GM12873 (cell line): Measurements from ENCODE around the gene SLC28A2.

Source experiments
- CTCF ChIP-seq: IDR thresholded peaks from 2 replicates; pipeline ENCODE4 v1.5.1; 2012; ENCODE audit warnings: low read depth, mild to moderate bottlenecking, moderate library complexity, low read length, control low read depth; ENCODE audit not compliant: insufficient read depth; ENCODE audit errors: missing control alignments

SLC28A2 gene

DNA sequence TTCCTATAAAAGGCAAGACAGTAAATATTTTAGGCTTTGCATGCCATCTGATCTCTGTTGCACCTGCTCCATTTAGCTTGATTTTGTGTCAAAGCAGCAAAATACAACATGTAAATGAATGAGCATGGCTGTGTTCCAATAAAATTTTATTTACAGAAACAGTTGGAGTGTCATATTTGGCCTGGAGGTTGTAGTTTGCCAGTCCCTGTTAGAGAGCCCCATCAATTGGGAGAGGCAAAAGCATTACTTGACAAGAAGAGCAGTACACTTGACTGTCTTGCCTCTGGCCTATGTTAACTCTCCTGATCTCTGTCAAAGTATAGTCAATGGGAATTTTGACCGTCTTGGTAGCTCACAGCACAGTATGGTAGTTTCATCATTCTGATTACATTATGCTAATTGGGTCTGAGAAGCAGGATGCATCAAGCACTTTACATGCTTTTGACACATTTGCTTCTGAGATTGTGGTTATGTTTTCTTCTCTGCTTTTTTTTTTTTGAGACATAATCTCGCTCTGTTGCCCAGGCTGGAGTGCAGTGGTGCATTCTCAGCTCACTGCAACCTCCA lies 35.4 kb downstream of the SLC28A2 start:
- TF ChIP-seq CTCF = no peak

- no peak for TF ChIP-seq CTCF
These were observed 36.9 kb downstream of the SLC28A2 start for GRCh38 chr15:45288947-45289346.

- TF ChIP-seq CTCF = no peak
These were observed 40.0 kb downstream of the SLC28A2 start for GRCh38 chr15:45291822-45292582.

- TF ChIP-seq CTCF = no peak
These were observed 52.7 kb downstream of the SLC28A2 start for GRCh38 chr15:45304711-45305110.

- no peak for TF ChIP-seq CTCF
These were observed 54.1 kb downstream of the SLC28A2 start for GRCh38 chr15:45306105-45306504.

DNA sequence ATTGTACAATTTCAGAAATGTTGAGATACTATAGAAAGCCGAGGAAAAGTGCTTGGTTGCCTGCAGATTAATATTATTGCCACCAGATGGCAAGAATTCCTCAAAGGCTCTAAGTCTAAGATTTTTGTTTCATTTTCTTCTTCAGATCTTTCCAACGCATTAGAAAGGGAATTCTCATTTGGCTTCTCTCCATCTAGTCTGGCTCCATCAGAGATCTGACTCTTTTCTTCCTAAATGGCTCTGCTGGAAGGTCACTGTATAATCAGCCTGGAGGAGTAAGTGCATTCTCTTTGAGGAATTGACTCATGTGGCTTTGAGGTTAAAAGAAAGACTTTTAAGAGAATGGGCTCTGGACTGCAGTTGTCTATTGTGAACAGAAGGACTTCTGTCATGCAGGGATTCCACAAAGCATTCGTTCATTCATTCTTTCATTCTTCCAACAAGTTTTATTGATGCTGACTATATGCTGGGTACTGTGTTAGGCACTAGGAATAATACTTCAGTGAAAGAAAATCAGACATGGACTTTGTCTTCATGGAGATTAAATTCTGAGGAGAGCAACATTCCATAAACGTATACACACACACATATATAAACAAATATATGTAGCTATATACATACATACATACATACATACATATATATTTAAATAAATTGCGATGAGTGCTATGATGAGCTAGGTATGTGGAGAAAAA lies 55.3 kb downstream of the SLC28A2 start:
- peak; percentile 51 for TF ChIP-seq CTCF

DNA sequence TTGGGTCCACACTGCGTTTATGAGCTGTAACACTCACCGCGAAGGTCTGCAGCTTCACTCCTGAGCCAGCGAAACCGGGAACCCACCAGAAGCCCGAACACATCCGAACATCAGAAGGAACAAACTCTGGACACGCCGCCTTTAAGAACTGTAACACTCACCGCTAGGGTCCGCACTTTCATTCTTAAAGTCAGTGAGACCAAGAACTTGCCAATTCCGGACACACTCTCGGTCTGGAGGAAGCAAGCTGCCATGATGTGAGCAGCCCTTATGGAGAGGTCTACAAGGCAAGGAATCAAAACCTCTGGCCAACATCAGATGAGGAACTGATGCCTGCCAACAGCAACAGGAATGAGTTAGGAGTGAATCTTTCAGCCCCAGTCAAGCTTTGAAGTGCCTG lies 62.9 kb downstream of the SLC28A2 start:
- peak; percentile 19 for TF ChIP-seq CTCF
